ENCODE measurements around the gene SPATA31C1.

The SPATA31C1 gene

GRCh38 chr9:87973122-87973521 lies 55.4 kb downstream of the SPATA31C1 start:
- Histone ChIP-seq H3K9me3 (replicated peaks; ENCODE audit: low read length) (no peaks in the 10 kb centered on the region), H3K36me3 (ENCODE audit: insufficient read depth, low read length) (no peaks in the 10 kb centered on the region), H3K27me3 (ENCODE audit: control insufficient read depth, insufficient read depth, low read length) (no peaks in the 10 kb centered on the region), H3K4me3 (ENCODE audit: low read length) (no peak overlapping the region), H3K9ac (ENCODE audit: low read depth, low read length) (no peak overlapping the region), H3K4me1 (ENCODE audit: control insufficient read depth, insufficient read depth, low read length) (peaks cover 11% of the 10 kb centered on the region), H3K4me2 (ENCODE audit: low read length) (no peak overlapping the region)
